Fibroblast of lung (primary cell): ENCODE results near the gene WWOX. TPM values are rescaled to one million over a fixed set of nuclear protein-coding genes. Genes with fewer than 3 reads are reported as not detected.

ENCODE experiments used
- DNase-seq, 2 donors: peaks; one replicate each; pipeline versions ENCODE4 v3.0.0 to v3.0.0-alpha.2; 2010; ENCODE audit warnings: low read depth in 2 of 2
- H2AFZ ChIP-seq: 2 replicates; pipeline ENCODE4 v1.5.1; 2012; ENCODE audit warnings: low read length, control low read depth, inconsistent platforms
- H3K27ac ChIP-seq: 2 replicates; pipeline ENCODE4 v1.5.1; 2011; ENCODE audit warnings: low read length, control low read depth; ENCODE audit not compliant: insufficient read depth
- H3K27me3 ChIP-seq: 2 replicates; pipeline ENCODE4 v1.5.1; 2011; ENCODE audit warnings: mild to moderate bottlenecking, low read length; ENCODE audit not compliant: control insufficient read depth, insufficient read depth
- H3K36me3 ChIP-seq: 2 replicates; pipeline ENCODE4 v1.5.1; 2011; ENCODE audit warnings: low read length; ENCODE audit not compliant: control insufficient read depth, insufficient read depth
- H3K4me1 ChIP-seq: 2 replicates; pipeline ENCODE4 v1.5.1; 2011; ENCODE audit warnings: low read length; ENCODE audit not compliant: control insufficient read depth, insufficient read depth; ENCODE audit errors: extremely low read depth
- H3K4me2 ChIP-seq: 2 replicates; pipeline ENCODE4 v1.5.1; 2011; ENCODE audit warnings: low read length, control low read depth; ENCODE audit not compliant: insufficient read depth; ENCODE audit errors: extremely low read depth
- H3K4me3 ChIP-seq, 4 experiments: fragments of 200-600 bp in 1 of 4; sonication (generic) in 1 of 4; replicated peaks in 1 of 4; 2 replicates each; pipeline ENCODE4 v1.5.1; 2011 to 2016; ENCODE audit warnings: low read length in 4 of 4, low read depth in 3 of 4, mild to moderate bottlenecking in 3 of 4, control low read depth in 2 of 4, inconsistent platforms in 1 of 4, mixed read lengths in 1 of 4; ENCODE audit not compliant: insufficient read depth in 1 of 4; ENCODE audit errors: control extremely low read depth in 1 of 4
- H3K79me2 ChIP-seq: 2 replicates; pipeline ENCODE4 v1.5.1; 2012; ENCODE audit warnings: mild to moderate bottlenecking, low read length, inconsistent platforms; ENCODE audit not compliant: control insufficient read depth, insufficient read depth
- H3K9ac ChIP-seq: 2 replicates; pipeline ENCODE4 v1.5.1; 2011; ENCODE audit warnings: mild to moderate bottlenecking, low read length, control low read depth; ENCODE audit not compliant: insufficient read depth
- H3K9me3 ChIP-seq: 2 replicates; pipeline ENCODE4 v1.5.1; 2012; ENCODE audit warnings: low read depth, low read length; ENCODE audit not compliant: control insufficient read depth, insufficient read depth
- H4K20me1 ChIP-seq: 2 replicates; pipeline ENCODE4 v1.5.1; 2011; ENCODE audit warnings: low read length; ENCODE audit not compliant: control insufficient read depth, insufficient read depth; ENCODE audit errors: extremely low read depth
- CTCF ChIP-seq, 2 donors: IDR thresholded peaks in 1 of 2; conservative IDR thresholded peaks in 1 of 2; 1 replicate in 1 of 2; 2 replicates in 1 of 2; pipeline ENCODE4 v1.5.1; 2011 to 2012; ENCODE audit warnings: low read length in 2 of 2, control low read depth in 1 of 2, inconsistent platforms in 1 of 2, low read depth in 1 of 2, mild to moderate bottlenecking in 1 of 2
- EZH2 ChIP-seq: IDR thresholded peaks from 2 replicates; pipeline ENCODE4 v1.5.1; 2012; ENCODE audit warnings: low read length, control low read depth, mild to moderate bottlenecking; ENCODE audit errors: missing control alignments
- polyA plus RNA-seq, 2 donors: library from polyadenylated mRNA; depleted of rRNA in 1 of 2; stranded (reverse) in 1 of 2; unstranded in 1 of 2; fragments of >200 nt; gene quantifications; 2 replicates each; pipeline ENCODE4 v1.2.1, GENCODE V29; 2011 to 2012; ENCODE audit warnings: missing spikeins in 1 of 2
- total RNA-seq: library from RNA; depleted of rRNA; stranded (reverse); fragments of >200 nt; gene quantifications from 2 replicates; pipeline ENCODE4 v1.2.1, GENCODE V29; 2014

WWOX gene
- total and polyA plus RNA-seq, 2 donors (not counting 1 experiment from before 2014, with no cell fraction given): 5.6 to 16.3 TPM

- H2AFZ ChIP-seq: no peak overlapping the region
- no peaks in the 10 kb centered on the region for H3K36me3 ChIP-seq
- H3K4me3 ChIP-seq: no peak overlapping the region
- H3K27me3 ChIP-seq: no peaks in the 10 kb centered on the region
- no peak overlapping the region for H3K27ac ChIP-seq
- TF ChIP-seq EZH2: no peak
- TF ChIP-seq CTCF (conservative IDR thresholded peaks at IDR 0.05 in 1 of 2, IDR thresholded peaks at IDR 0.05 in 1 of 2; ENCODE audit: low read depth in 1 of 2, low read length in 2 of 2): no peak
- peaks cover 2% of the 10 kb centered on the region for H3K9me3 ChIP-seq
- no peak overlapping the region for H3K9ac ChIP-seq
- no peaks in the 10 kb centered on the region for H3K79me2 ChIP-seq
- H3K4me2 ChIP-seq: no peak overlapping the region
- no peaks in the 10 kb centered on the region for H4K20me1 ChIP-seq
- DNase-seq: no peak
- no peaks in the 10 kb centered on the region for H3K4me1 ChIP-seq
These were observed 855.8 kb downstream of the WWOX start for GRCh38 chr16:78955206-78955605.

DNA sequence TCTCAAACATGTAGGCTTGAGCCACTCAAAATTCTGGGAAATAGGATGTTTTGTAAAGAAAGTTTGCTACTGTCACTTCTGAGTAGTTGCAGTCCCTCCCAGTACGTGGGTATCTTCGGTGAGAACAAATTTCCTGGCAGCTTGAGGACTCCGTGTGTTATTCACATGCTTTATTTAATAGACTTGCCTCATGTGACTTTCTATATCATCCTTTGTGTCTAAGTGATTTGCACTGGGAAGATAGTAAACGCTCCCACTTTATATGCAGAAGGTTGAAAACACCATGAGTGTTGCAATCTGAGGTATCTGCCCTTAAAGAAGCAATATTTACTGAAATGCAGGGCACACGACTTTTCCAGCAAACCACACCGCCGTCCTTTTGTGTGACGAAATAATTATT is 857.4 kb downstream of the WWOX start:
- Histone ChIP-seq H3K9ac (no peak overlapping the region), H3K36me3 (no peaks in the 10 kb centered on the region), H3K4me3 (no peak overlapping the region), H3K27ac (no peak overlapping the region), H3K27me3 (no peaks in the 10 kb centered on the region), H2AFZ (no peak overlapping the region), H3K9me3 (peaks cover 2% of the 10 kb centered on the region), H3K79me2 (no peaks in the 10 kb centered on the region), H4K20me1 (no peaks in the 10 kb centered on the region), H3K4me1 (no peaks in the 10 kb centered on the region), H3K4me2 (no peak overlapping the region)
- no peak for DNase-seq
- no peak for TF ChIP-seq EZH2
- TF ChIP-seq CTCF (conservative IDR thresholded peaks at IDR 0.05 in 1 of 2, IDR thresholded peaks at IDR 0.05 in 1 of 2; ENCODE audit: low read depth in 1 of 2, low read length in 2 of 2): no peak

DNA sequence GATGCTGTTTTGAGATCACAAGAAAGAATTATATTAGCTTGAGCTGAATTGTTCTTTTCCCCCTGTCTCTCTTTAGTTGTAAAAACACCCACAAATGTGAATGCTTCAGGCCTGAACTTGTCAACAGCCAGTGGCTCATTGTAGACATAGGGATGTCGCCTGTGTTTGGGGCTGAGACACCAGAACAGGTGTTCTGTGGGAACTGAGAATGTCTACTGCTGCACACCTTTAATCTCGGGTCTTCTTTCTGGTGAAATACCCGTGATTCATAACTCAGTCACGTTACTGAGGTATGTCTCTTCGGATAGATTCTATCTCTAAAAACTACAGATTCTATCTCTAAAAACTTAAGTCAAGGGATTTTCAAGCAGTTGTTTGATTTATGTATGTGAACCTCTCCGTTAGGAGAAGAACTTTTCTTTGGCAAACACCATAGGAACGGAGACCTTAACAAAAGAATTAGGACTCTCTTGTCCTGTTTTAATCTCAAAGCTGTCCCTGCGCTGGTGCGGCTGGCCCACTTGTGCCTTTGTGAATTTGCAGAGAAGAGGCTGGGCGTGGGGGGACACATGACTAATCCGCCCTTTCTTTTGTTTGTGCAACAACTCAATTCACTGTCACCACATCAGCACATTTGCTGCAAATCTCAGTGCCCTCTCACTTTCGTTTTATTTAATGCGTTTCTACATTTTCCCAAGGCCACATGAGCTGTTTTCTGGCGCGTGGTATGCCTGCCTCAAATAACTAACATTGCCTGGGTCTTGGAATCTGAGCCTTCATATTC is 858.1 kb downstream of the WWOX start:
- no peaks in the 10 kb centered on the region for H3K36me3 ChIP-seq
- peaks cover 2% of the 10 kb centered on the region for H3K9me3 ChIP-seq
- H3K79me2 ChIP-seq: no peaks in the 10 kb centered on the region
- no peak for DNase-seq
- H2AFZ ChIP-seq: no peak overlapping the region
- H3K27me3 ChIP-seq: no peaks in the 10 kb centered on the region
- H3K4me1 ChIP-seq: no peaks in the 10 kb centered on the region
- H3K4me3 ChIP-seq: no peak overlapping the region
- TF ChIP-seq CTCF (conservative IDR thresholded peaks at IDR 0.05 in 1 of 2, IDR thresholded peaks at IDR 0.05 in 1 of 2; ENCODE audit: low read depth in 1 of 2, low read length in 2 of 2): no peak
- no peak for TF ChIP-seq EZH2
- no peak overlapping the region for H3K9ac ChIP-seq
- no peak overlapping the region for H3K27ac ChIP-seq
- H3K4me2 ChIP-seq: no peak overlapping the region
- H4K20me1 ChIP-seq: no peaks in the 10 kb centered on the region
